Mesendoderm (in vitro differentiated cells): ENCODE data around the gene ANO2.

Source experiments
- DNase-seq: peaks from one replicate; pipeline ENCODE4 v3.0.0; 2013
- H2AK5ac ChIP-seq: 2 replicates; pipeline ENCODE4 v1.6.1; 2013; ENCODE audit warnings: low read length, inconsistent platforms
- H2BK120ac ChIP-seq: 2 replicates; pipeline ENCODE4 v1.6.1; 2013; ENCODE audit warnings: low read depth, mild to moderate bottlenecking, low read length, moderate library complexity, mixed read lengths
- H2BK15ac ChIP-seq: replicated peaks from 2 replicates; pipeline ENCODE4 v1.6.1; 2013; ENCODE audit warnings: low read depth, mild to moderate bottlenecking, moderate library complexity
- H2BK5ac ChIP-seq: 2 replicates; pipeline ENCODE4 v1.6.1; 2013; ENCODE audit warnings: low read length, inconsistent platforms
- H3K18ac ChIP-seq: 2 replicates; pipeline ENCODE4 v1.6.1; 2013; ENCODE audit warnings: mild to moderate bottlenecking, low read length, mixed read lengths
- H3K23ac ChIP-seq: one replicate; pipeline ENCODE4 v1.6.1; 2013; ENCODE audit warnings: low read length
- H3K27ac ChIP-seq: 2 replicates; pipeline ENCODE4 v1.5.1; 2013; ENCODE audit warnings: low read depth, mild to moderate bottlenecking, inconsistent platforms, low read length, moderate library complexity
- H3K27me3 ChIP-seq: 2 replicates; pipeline ENCODE4 v1.6.1; 2013; ENCODE audit warnings: low read length, control low read depth, mild to moderate bottlenecking, inconsistent platforms; ENCODE audit not compliant: insufficient read depth, poor library complexity
- H3K36me3 ChIP-seq: 2 replicates; pipeline ENCODE4 v1.6.1; 2013; ENCODE audit warnings: low read length, inconsistent platforms; ENCODE audit not compliant: control insufficient read depth, insufficient read depth
- H3K4ac ChIP-seq: one replicate; pipeline ENCODE4 v1.6.1; 2013; ENCODE audit warnings: low read depth, mild to moderate bottlenecking, low read length, moderate library complexity
- H3K4me1 ChIP-seq: 2 replicates; pipeline ENCODE4 v1.6.1; 2013; ENCODE audit warnings: low read depth, low read length, inconsistent platforms; ENCODE audit not compliant: control insufficient read depth
- H3K4me2 ChIP-seq: 2 replicates; pipeline ENCODE4 v1.6.1; 2013; ENCODE audit warnings: low read length
- H3K4me3 ChIP-seq: 2 replicates; pipeline ENCODE4 v1.5.1; 2013; ENCODE audit warnings: mild to moderate bottlenecking, low read length
- H3K56ac ChIP-seq: one replicate; pipeline ENCODE4 v1.6.1; 2013; ENCODE audit warnings: low read length
- H3K79me1 ChIP-seq: 2 replicates; pipeline ENCODE4 v1.6.1; 2013; ENCODE audit warnings: low read length, inconsistent platforms
- H3K79me2 ChIP-seq: 2 replicates; pipeline ENCODE4 v1.6.1; 2013; ENCODE audit warnings: mild to moderate bottlenecking, low read length; ENCODE audit not compliant: control insufficient read depth, insufficient read depth
- H3K9ac ChIP-seq: 2 replicates; pipeline ENCODE4 v1.6.1; 2013; ENCODE audit warnings: low read length, inconsistent platforms
- H4K5ac ChIP-seq: one replicate; pipeline ENCODE4 v1.6.1; 2013; ENCODE audit warnings: low read length
- H4K8ac ChIP-seq: one replicate; pipeline ENCODE4 v1.6.1; 2013; ENCODE audit warnings: low read depth, mild to moderate bottlenecking, control low read depth, low read length, moderate library complexity
- WGBS: extraction: QIAGEN DNeasy Blood & Tissue Kit; methylation state at CpG from one replicate; pipeline ENCODE4 v1.1.7; 2013; ENCODE audit warnings: low lambda C conversion rate, missing lambda C conversion rate; ENCODE audit not compliant: insufficient coverage; ENCODE audit errors: extremely low coverage; 5-methylcytosine and 5-hydroxymethylcytosine counted together

Gene ANO2

DNA sequence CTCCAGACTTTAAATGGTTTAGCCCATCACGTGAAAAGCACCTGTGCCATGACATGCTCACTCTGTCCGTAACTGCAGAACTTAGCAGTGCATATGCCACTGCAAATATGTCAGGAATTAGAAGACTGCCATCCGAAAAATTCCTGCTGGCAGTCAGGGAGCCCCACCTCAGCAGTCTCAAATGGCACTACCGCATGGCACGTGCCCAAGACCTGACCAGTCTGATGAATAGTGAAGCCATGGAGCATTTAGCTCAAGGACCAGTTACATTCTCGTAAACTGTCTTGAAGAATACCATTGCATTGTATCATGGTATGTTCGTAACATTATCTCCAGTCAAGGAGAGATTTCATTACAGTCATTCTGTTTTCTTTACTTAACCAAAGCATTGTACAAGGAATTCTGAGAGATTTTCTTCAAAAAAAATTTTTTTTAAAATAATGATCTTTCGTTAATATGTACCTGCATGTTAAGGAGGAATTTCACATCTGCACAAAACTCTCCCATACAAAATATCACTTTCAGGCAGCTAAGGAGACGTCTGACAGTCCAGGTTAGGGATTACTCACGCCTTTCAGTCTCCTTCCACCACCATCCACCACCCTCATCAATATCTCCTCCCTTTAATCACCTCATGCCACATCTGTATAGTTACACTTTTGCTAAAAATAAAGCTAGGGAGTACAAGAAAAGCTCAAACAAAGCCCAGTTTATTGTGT is 138.5 kb downstream of the ANO2 start:
- WGBS = no CpG with 5 or more reads among the region's 10 CpGs
- Histone ChIP-seq H3K4ac (no peak overlapping the region), H3K18ac (no peak overlapping the region), H2BK15ac (no peak overlapping the region), H3K27me3 (no peaks in the 10 kb centered on the region), H4K5ac (no peak overlapping the region), H3K36me3 (no peaks in the 10 kb centered on the region), H3K56ac (no peak overlapping the region), H3K27ac (no peak overlapping the region), H3K4me1 (no peaks in the 10 kb centered on the region), H2BK120ac (no peak overlapping the region), H2BK5ac (no peak overlapping the region), H3K79me1 (no peaks in the 10 kb centered on the region), H3K23ac (no peak overlapping the region), H3K4me2 (no peak overlapping the region), H3K4me3 (no peak overlapping the region), H2AK5ac (no peak overlapping the region), H4K8ac (no peak overlapping the region), H3K79me2 (no peaks in the 10 kb centered on the region), H3K9ac (no peak overlapping the region)
- no peak for DNase-seq

DNA sequence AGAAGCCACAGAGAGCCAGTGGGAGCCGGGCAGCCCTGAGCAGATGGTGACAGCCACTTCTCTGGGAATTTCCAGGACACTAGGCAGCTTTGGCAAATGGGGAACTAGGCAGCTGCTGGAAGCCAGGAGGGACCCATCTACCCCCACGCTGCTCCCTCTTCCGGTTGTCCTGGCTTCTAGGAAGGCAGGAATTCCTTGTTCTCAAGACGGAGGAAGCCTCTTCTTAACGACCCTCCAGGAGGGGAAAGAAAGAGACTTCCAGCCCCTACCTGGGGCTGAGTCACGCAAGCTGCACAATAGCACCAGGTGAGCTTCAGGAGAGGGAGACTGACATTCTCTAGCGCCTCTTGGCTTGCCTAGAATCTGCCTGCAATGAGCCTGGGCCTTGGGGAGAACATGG is 141.5 kb downstream of the ANO2 start:
- H4K5ac ChIP-seq = no peak overlapping the region
- H3K27me3 ChIP-seq = no peaks in the 10 kb centered on the region
- no peaks in the 10 kb centered on the region for H3K79me1 ChIP-seq
- H3K4me1 ChIP-seq = no peaks in the 10 kb centered on the region
- WGBS = no CpG with 5 or more reads among the region's 7 CpGs
- peak; percentile 14 for DNase-seq
- no peak overlapping the region for H2BK120ac ChIP-seq
- H3K27ac ChIP-seq = no peak overlapping the region
- H4K8ac ChIP-seq = no peak overlapping the region
- H3K79me2 ChIP-seq = no peaks in the 10 kb centered on the region
- H3K4me3 ChIP-seq = no peak overlapping the region
- no peak overlapping the region for H2AK5ac ChIP-seq
- no peak overlapping the region for H3K4me2 ChIP-seq
- no peak overlapping the region for H3K23ac ChIP-seq
- no peaks in the 10 kb centered on the region for H3K36me3 ChIP-seq
- no peak overlapping the region for H3K9ac ChIP-seq
- no peak overlapping the region for H2BK15ac ChIP-seq
- no peak overlapping the region for H3K56ac ChIP-seq
- no peak overlapping the region for H3K4ac ChIP-seq
- no peak overlapping the region for H2BK5ac ChIP-seq
- no peak overlapping the region for H3K18ac ChIP-seq

DNA sequence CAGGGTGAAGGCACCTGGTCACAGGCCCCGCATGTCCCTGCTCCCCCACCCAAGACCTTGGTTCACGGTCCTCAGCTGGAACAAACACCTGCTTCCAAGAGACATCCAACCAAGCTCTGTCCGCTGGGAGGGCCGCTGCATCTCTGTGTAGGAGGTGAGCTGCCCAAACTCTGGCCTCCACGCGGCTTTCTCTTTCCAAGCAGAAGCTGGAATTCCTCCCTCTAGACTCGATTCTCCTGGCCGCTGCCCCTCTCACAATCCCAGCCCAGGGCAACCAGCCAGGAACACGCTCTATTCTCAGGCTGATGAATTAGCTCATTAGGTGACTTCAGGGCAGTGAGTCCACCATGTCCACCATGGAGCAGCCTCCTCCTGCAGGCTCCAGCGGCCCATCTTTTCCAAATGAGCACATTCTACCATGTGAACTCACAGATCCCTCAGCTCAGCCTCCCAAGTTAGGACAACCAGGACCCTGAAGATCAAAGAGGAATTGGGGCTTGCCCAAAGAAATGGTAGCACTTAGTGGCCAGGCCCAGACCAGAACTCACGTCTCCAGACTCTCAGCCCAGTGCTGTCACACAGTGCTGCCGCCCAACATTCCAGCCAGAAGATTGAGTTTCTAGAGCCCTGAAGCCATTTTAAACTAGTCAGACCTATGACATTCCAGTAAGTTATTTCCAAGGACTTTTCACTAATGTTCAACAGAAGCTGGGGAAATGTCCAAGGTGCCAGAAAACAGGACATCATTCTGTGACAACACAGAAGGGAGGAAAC is 146.6 kb downstream of the ANO2 start:
- Histone ChIP-seq H2BK15ac (no peak overlapping the region), H3K36me3 (no peaks in the 10 kb centered on the region), H2AK5ac (no peak overlapping the region), H3K4me3 (no peak overlapping the region), H3K27ac (no peak overlapping the region), H3K79me2 (no peaks in the 10 kb centered on the region), H3K4me1 (no peaks in the 10 kb centered on the region), H3K27me3 (no peaks in the 10 kb centered on the region), H3K56ac (no peak overlapping the region), H3K18ac (no peak overlapping the region), H2BK120ac (no peak overlapping the region), H4K8ac (no peak overlapping the region), H3K4ac (no peak overlapping the region), H3K9ac (no peak overlapping the region), H3K23ac (no peak overlapping the region), H3K4me2 (no peak overlapping the region), H2BK5ac (no peak overlapping the region), H4K5ac (no peak overlapping the region), H3K79me1 (no peaks in the 10 kb centered on the region)
- no peak for DNase-seq
- no CpG with 5 or more reads among the region's 12 CpGs for WGBS

DNA sequence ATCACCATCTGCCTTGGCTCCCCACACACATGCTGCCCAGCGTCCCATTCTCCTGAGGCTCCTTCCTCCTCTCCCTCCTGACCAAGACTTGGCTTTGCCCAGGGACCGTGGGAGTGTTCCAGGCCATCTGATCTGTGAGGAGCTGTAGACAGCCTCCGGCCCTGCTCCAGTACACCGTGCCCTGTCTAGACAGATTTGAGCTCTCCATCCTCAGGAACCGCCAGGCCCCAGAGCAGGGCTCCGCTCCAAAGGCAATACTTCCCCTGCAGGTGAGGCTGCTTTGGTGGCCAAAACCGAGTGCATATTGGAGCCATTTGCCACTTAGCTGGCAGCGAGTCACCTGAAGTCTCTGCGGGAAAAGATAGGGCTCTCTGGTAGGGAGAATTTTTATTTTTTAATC is 147.4 kb downstream of the ANO2 start:
- DNase-seq = no peak
- no peak overlapping the region for H3K9ac ChIP-seq
- H2BK15ac ChIP-seq = no peak overlapping the region
- H2BK120ac ChIP-seq = no peak overlapping the region
- H3K36me3 ChIP-seq = no peaks in the 10 kb centered on the region
- H3K4me1 ChIP-seq = no peaks in the 10 kb centered on the region
- H3K4me2 ChIP-seq = no peak overlapping the region
- H3K27me3 ChIP-seq = no peaks in the 10 kb centered on the region
- H3K18ac ChIP-seq = no peak overlapping the region
- H3K79me1 ChIP-seq = no peaks in the 10 kb centered on the region
- no peaks in the 10 kb centered on the region for H3K79me2 ChIP-seq
- H2AK5ac ChIP-seq = no peak overlapping the region
- no peak overlapping the region for H2BK5ac ChIP-seq
- H3K4ac ChIP-seq = no peak overlapping the region
- no peak overlapping the region for H3K23ac ChIP-seq
- no peak overlapping the region for H3K56ac ChIP-seq
- no peak overlapping the region for H3K4me3 ChIP-seq
- no peak overlapping the region for H4K8ac ChIP-seq
- no peak overlapping the region for H4K5ac ChIP-seq
- WGBS = no CpG with 5 or more reads among the region's 9 CpGs
- no peak overlapping the region for H3K27ac ChIP-seq

DNA sequence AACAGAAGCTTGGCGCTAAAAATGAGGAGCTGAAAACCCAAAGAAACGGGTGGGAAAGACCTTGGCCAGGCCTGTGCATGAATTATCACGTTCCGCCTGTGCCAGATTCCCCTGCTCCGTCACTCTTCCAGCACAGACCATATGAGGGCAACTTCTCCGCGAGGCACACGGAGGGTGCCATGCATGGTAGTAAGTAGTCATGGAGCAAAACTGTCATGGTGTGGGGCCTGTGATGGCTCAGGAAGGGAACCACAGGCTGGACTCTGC is 148.2 kb downstream of the ANO2 start:
- no peak overlapping the region for H2AK5ac ChIP-seq
- H3K4ac ChIP-seq = no peak overlapping the region
- no peak overlapping the region for H4K8ac ChIP-seq
- H3K4me2 ChIP-seq = no peak overlapping the region
- H3K79me2 ChIP-seq = no peaks in the 10 kb centered on the region
- no peak overlapping the region for H3K18ac ChIP-seq
- H2BK15ac ChIP-seq = no peak overlapping the region
- no peaks in the 10 kb centered on the region for H3K4me1 ChIP-seq
- no CpG with 5 or more reads among the region's 8 CpGs for WGBS
- H2BK5ac ChIP-seq = no peak overlapping the region
- DNase-seq = no peak
- no peak overlapping the region for H3K27ac ChIP-seq
- H3K36me3 ChIP-seq = no peaks in the 10 kb centered on the region
- no peak overlapping the region for H3K4me3 ChIP-seq
- no peak overlapping the region for H2BK120ac ChIP-seq
- H3K79me1 ChIP-seq = no peaks in the 10 kb centered on the region
- no peaks in the 10 kb centered on the region for H3K27me3 ChIP-seq
- H3K56ac ChIP-seq = no peak overlapping the region
- no peak overlapping the region for H3K23ac ChIP-seq
- H3K9ac ChIP-seq = no peak overlapping the region
- H4K5ac ChIP-seq = no peak overlapping the region
